Tibial nerve (tissue), 4 donors: Measurements from ENCODE around the gene LHX2. TPM values are rescaled to one million over a fixed set of nuclear protein-coding genes. Genes with fewer than 3 reads are reported as not detected.

Experiments
- DNase-seq, 2 donors: peaks; one replicate each; pipeline ENCODE4 v3.0.0-alpha.2; 2019; ENCODE audit warnings: low spot score in 2 of 2
- H3K27ac ChIP-seq, 4 donors: fragments of 200-600 bp; sonication (generic) in 3 of 4; one replicate each; pipeline ENCODE4 v1.5.1; 2017 to 2019; ENCODE audit warnings: mild to moderate bottlenecking in 1 of 4
- H3K27me3 ChIP-seq, 2 donors: fragments of 200-600 bp; sonication (generic) in 1 of 2; one replicate each; pipeline versions ENCODE4 v1.5.1 to v1.6.0; 2017 to 2019
- H3K36me3 ChIP-seq, 3 donors: fragments of 200-600 bp; sonication (generic); one replicate each; pipeline ENCODE4 v1.5.1; 2018 to 2019
- H3K4me1 ChIP-seq, 4 donors: fragments of 200-600 bp; sonication (generic) in 3 of 4; one replicate each; pipeline ENCODE4 v1.5.1; 2017 to 2019
- H3K4me3 ChIP-seq, 4 donors: fragments of 200-600 bp; sonication (generic) in 3 of 4; one replicate each; pipeline ENCODE4 v1.5.1; 2017 to 2019; ENCODE audit warnings: mild to moderate bottlenecking in 1 of 4, moderate library complexity in 1 of 4
- H3K9me3 ChIP-seq, 4 donors: fragments of 200-600 bp; sonication (generic) in 3 of 4; one replicate each; pipeline ENCODE4 v1.5.1; 2017 to 2019
- CTCF ChIP-seq, 5 experiments: fragments of 200-600 bp in 3 of 5; fragments of 450-650 bp in 2 of 5; sonication (generic) in 3 of 5; IDR thresholded peaks; one replicate each; pipeline ENCODE4 v1.5.1; 2016 to 2019; ENCODE audit warnings: antibody characterized with exemption in 5 of 5, mild to moderate bottlenecking in 3 of 5, moderate library complexity in 2 of 5
- EP300 ChIP-seq, 2 donors: sonication (generic); formaldehyde crosslinking; IDR thresholded peaks; one replicate each; pipeline ENCODE4 v1.6.1; 2017; ENCODE audit warnings: antibody characterized with exemption in 2 of 2, mild to moderate bottlenecking in 1 of 2
- POLR2A ChIP-seq, 2 donors: fragments of 450-650 bp; IDR thresholded peaks; one replicate each; pipeline ENCODE4 v1.6.1; 2017; ENCODE audit warnings: antibody characterized with exemption in 2 of 2, mild to moderate bottlenecking in 2 of 2, moderate library complexity in 2 of 2
- WGBS, 2 donors: methylation state at CpG; one replicate each; pipeline ENCODE4 v1.1.5; 2018; 5-methylcytosine and 5-hydroxymethylcytosine counted together
- total RNA-seq, 4 donors: library from RNA; depleted of rRNA; stranded (reverse); fragments of >200 nt; gene quantifications; one replicate each; pipeline ENCODE4 v1.1.0, GENCODE V29; 2016

LHX2 gene
- total RNA-seq, 4 donors from 2014 or later = not detected

- 2 to 14% methylated on average over 4 of the region's 4 CpGs for WGBS, 2 donors
- Histone ChIP-seq H3K36me3 (no peaks in the 10 kb centered on the region), H3K27ac (no peak overlapping the region), H3K4me1 (peaks cover 0 to 24% (median 10%) of the 10 kb centered on the region in 4 donors), H3K9me3 (no peaks in the 10 kb centered on the region), H3K4me3 (no peak overlapping the region), H3K27me3 (peaks cover 5 to 93% of the 10 kb centered on the region in 2 donors)
- DNase-seq = no peak
- TF ChIP-seq EP300 (IDR thresholded peaks at IDR 0.05) (no peak), CTCF (IDR thresholded peaks at IDR 0.05) (no peak), POLR2A (IDR thresholded peaks at IDR 0.05) (no peak)
Observed at GRCh38 chr9:124003636-124004349, 7.8 kb upstream of the LHX2 start.

GRCh38 chr9:124004593-124004992, 7.0 kb upstream of the LHX2 start:
- Histone ChIP-seq H3K9me3 (no peaks in the 10 kb centered on the region), H3K4me3 (no peak overlapping the region), H3K27me3 (peaks cover 9 to 96% of the 10 kb centered on the region in 2 donors), H3K27ac (no peak overlapping the region), H3K4me1 (peaks cover 0 to 27% (median 10%) of the 10 kb centered on the region in 4 donors), H3K36me3 (no peaks in the 10 kb centered on the region)
- DNase-seq = no peak
- TF ChIP-seq EP300 (IDR thresholded peaks at IDR 0.05) = no peak
- TF ChIP-seq POLR2A (IDR thresholded peaks at IDR 0.05) = no peak
- TF ChIP-seq CTCF (IDR thresholded peaks at IDR 0.05) = no peak
- 10 to 22% methylated on average over 4 of the region's 4 CpGs for whole genome bisulfite sequencing, 2 donors

- no peak overlapping the region for H3K4me3 ChIP-seq
- TF ChIP-seq POLR2A (IDR thresholded peaks at IDR 0.05) = no peak
- TF ChIP-seq CTCF (IDR thresholded peaks at IDR 0.05) = no peak
- TF ChIP-seq EP300 (IDR thresholded peaks at IDR 0.05) = no peak
- H3K36me3 ChIP-seq = no peaks in the 10 kb centered on the region
- H3K27me3 ChIP-seq = peaks cover 9 to 100% of the 10 kb centered on the region in 2 donors
- 9 to 17% methylated on average over 4 of the region's 4 CpGs for WGBS, 2 donors
- no peaks in the 10 kb centered on the region for H3K9me3 ChIP-seq
- H3K27ac ChIP-seq = no peak overlapping the region
- H3K4me1 ChIP-seq = peaks cover 0 to 26% (median 10%) of the 10 kb centered on the region in 4 donors
- DNase-seq = no peak
Observed at GRCh38 chr9:124005029-124005771, 6.4 kb upstream of the LHX2 start.

GRCh38 chr9:124006448-124007361, 4.9 kb upstream of the LHX2 start:
- 12 to 21% methylated on average over 13 of the region's 13 CpGs for WGBS, 2 donors
- Histone ChIP-seq H3K4me3 (no peak overlapping the region), H3K27me3 (peaks cover 9 to 100% of the 10 kb centered on the region in 2 donors), H3K9me3 (no peaks in the 10 kb centered on the region), H3K4me1 (peaks cover 0 to 38% (median 20%) of the 10 kb centered on the region in 4 donors), H3K27ac (no peak overlapping the region), H3K36me3 (no peaks in the 10 kb centered on the region)
- TF ChIP-seq EP300 (IDR thresholded peaks at IDR 0.05) (no peak), POLR2A (IDR thresholded peaks at IDR 0.05) (no peak), CTCF (IDR thresholded peaks at IDR 0.05) (no peak)
- DNase-seq = no peak
